ENCODE results near the gene SUGP2. TPM values are rescaled to one million over a fixed set of nuclear protein-coding genes. Genes with fewer than 3 reads are reported as not detected.

Gene SUGP2
- total and polyA plus RNA-seq, 2 of the 13 experiments (the other 11 are each of a cell fraction or from before 2014, with no cell fraction given), result 40.6 to 57.7 TPM

GRCh38 chr19:19050731-19051130, 17.4 kb upstream of the SUGP2 start:
- Histone ChIP-seq H3K9me3 (ENCODE audit: low read length) (no peaks in the 10 kb centered on the region), H3K27me3 (ENCODE audit: control insufficient read depth in 1 of 2, insufficient read depth in 2 of 2, low read length in 2 of 2) (no peaks in the 10 kb centered on the region), H2AFZ (ENCODE audit: low read length) (no peak overlapping the region), H3K4me2 (ENCODE audit: low read depth, low read length) (no peak overlapping the region), H3K4me3 (replicated peaks in 1 of 3; ENCODE audit: insufficient read depth in 1 of 3, low read depth in 2 of 3, low read length in 3 of 3) (no peak overlapping the region), H3K27ac (ENCODE audit: extremely low read length, insufficient read depth, low read length) (no peak overlapping the region), H3K9ac (ENCODE audit: insufficient read depth, low read depth, low read length) (no peak overlapping the region), H3K79me2 (ENCODE audit: insufficient read depth, low read length) (no peaks in the 10 kb centered on the region), H3K36me3 (replicated peaks in 1 of 2; ENCODE audit: control insufficient read depth in 1 of 2, insufficient read depth in 2 of 2, low read length in 2 of 2) (peaks cover 32 to 62% of the 10 kb centered on the region in 2 experiments), H3K4me1 (ENCODE audit: insufficient read depth, low read length) (no peaks in the 10 kb centered on the region), H4K20me1 (ENCODE audit: insufficient read depth, low read length) (no peaks in the 10 kb centered on the region)
- 89% methylated on average over 2 of the region's 2 CpGs for WGBS (ENCODE audit: low lambda C conversion rate)
- POLR2A ChIA-PET, result interaction anchor here (0.7 kb wide), 2 partner anchors 9 to 13 kb away, joined by 3 read pairs; partner anchors contain the start of gene SLC25A42
- no TSS peak for BruUV-seq (replicated peaks)
- intact Hi-C loops (cut with micrococcal nuclease; ENCODE audit: unreplicated experiment), result no loop called here
- TF ChIP-seq CSRNP2 (CRISPR knock-in tag; conservative IDR thresholded peaks at IDR 0.05; ENCODE audit: low read depth) (no peak), HOXA5 (CRISPR knock-in tag; IDR thresholded peaks at IDR 0.05) (no peak), TFAP4 (IDR thresholded peaks at IDR 0.05; ENCODE audit: borderline replicate concordance, low read depth) (no peak), CENPX (CRISPR knock-in tag; IDR thresholded peaks at IDR 0.05) (no peak), ONECUT2 (CRISPR knock-in tag; IDR thresholded peaks at IDR 0.05) (no peak), NFYB (CRISPR knock-in tag; IDR thresholded peaks at IDR 0.05) (no peak), MXD4 (CRISPR knock-in tag; IDR thresholded peaks at IDR 0.05) (no peak)
- TF ChIP-seq, protein P1, sequence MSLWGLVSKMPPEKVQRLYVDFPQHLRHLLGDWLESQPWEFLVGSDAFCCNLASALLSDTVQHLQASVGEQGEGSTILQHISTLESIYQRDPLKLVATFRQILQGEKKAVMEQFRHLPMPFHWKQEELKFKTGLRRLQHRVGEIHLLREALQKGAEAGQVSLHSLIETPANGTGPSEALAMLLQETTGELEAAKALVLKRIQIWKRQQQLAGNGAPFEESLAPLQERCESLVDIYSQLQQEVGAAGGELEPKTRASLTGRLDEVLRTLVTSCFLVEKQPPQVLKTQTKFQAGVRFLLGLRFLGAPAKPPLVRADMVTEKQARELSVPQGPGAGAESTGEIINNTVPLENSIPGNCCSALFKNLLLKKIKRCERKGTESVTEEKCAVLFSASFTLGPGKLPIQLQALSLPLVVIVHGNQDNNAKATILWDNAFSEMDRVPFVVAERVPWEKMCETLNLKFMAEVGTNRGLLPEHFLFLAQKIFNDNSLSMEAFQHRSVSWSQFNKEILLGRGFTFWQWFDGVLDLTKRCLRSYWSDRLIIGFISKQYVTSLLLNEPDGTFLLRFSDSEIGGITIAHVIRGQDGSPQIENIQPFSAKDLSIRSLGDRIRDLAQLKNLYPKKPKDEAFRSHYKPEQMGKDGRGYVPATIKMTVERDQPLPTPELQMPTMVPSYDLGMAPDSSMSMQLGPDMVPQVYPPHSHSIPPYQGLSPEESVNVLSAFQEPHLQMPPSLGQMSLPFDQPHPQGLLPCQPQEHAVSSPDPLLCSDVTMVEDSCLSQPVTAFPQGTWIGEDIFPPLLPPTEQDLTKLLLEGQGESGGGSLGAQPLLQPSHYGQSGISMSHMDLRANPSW (CRISPR knock-in tag; IDR thresholded peaks at IDR 0.05; ENCODE audit: borderline replicate concordance), result no peak
- in situ Hi-C loops (cut with HindIII; ENCODE audit: extremely low pct_ligation_motif_present, low pct_unique_long_range_greater_than_20kb), result loop anchor here (5.0 kb wide), 1 partner anchor 87 kb away; the partner anchor contains the start of gene TMEM161A
- ATAC-seq (no peak), DNase-seq (ENCODE audit: low spot score) (no peak), FAIRE-seq (no peak)
- CTCF ChIA-PET (ENCODE audit: low intra/inter-chr PET ratio, low total read pairs), result no interaction called here
